GM18519 (cell line): ENCODE data around the gene TPM1.
A peak's percentile ranks its signal among the peaks of the same experiment; 100 is the strongest.

Experiments used
- ATAC-seq: cut with Tn5 transposase; IDR thresholded peaks from one replicate; pipeline ENCODE4 v1.9.1; 2021; ENCODE audit warnings: mild to moderate bottlenecking, moderate library complexity; ENCODE audit not compliant: unreplicated experiment, low FRiP score

TPM1 gene

DNA sequence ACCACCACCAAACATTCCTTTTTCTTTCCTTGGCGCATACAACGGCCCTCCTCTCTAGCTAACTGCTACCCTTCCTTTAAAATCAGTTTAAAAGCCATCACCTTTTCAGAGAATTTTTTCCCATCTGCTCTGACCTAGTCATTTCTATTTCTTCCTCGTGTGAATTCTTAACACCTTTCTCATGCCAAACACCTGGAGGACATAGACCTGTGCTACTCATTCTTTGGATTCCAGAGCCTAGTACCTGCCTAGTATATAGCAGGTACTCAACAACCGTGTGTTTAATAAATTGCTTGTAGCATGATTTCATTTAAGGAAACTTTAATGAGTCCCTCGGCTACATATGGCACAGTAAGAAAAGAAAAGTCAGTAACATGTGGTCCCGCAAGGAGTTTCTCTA lies 2.0 kb upstream of the TPM1 start:
- no peak for ATAC-seq

DNA sequence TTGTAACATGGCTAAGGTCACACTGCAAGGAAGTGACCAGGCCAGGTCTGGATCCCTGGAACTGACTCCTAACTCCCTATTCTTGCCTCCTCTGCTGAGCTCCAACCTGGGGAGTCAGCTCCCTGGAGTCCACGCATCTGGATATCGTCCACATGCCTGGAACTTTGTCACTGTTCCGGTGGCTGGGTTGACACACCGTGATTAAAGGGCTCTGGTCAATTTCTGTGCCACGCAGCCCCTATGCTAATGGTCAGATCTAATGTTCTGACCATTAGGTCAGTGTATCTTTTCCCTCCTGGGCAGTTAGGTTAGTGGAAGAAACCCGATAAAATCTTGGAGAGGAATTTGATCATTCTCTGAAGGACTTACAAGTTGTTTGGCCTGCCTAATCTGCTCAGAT lies 1.6 kb upstream of the TPM1 start:
- ATAC-seq, result no peak

GRCh38 chr15:63041402-63041973 lies 1.1 kb upstream of the TPM1 start:
- ATAC-seq, result no peak

DNA sequence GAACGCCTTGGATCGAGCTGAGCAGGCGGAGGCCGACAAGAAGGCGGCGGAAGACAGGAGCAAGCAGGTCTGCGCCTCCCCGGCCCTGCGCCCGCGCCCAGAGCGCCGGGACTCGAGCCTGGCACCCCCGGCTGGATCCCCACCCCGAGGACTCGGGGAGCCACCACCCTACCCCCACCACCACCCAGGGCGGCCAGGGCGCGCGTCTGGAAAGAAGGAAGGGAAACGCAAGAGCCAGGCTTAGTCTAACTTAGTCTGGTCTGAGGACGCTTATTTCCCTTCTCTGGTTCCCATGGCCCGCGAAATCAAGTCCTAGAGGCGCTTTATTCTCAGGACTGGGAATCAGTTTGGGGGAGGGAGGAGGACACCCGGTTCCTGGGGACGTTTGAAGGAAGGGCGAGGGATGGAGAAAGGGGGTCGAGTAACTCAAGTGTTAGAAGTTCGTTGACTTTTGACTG lies 359 bp downstream of the TPM1 start:
- no peak for ATAC-seq

DNA sequence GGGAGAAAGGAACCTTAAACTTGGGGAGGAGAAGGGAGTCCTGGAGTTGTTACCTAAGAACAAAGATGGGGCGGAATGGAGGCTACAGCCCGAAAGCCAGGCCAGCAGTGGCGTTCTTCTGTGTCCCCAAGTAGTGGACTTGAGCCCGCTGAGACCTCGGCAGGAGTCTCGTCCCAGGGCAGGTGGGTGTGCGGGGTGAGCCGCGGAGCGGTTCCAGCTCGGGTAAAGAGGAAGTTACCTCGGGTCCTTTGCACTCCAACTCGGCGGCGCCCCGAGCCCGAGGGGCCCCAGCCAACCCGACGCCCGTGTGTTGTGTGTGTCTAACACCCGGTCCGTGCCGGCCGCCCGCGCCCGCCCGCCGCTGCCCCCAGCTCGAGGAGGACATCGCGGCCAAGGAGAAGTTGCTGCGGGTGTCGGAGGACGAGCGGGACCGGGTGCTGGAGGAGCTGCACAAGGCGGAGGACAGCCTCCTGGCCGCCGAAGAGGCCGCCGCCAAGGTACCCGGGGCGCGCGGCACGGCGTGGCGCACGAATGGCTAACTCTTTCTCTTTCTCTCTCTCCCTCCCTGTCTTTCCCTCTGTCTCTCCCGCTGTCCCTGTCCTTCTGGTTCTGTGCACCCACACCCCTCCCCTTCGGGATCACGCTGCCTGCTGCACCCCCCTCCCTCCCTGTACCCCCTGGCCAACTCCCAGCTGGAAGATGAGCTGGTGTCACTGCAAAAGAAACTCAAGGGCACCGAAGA lies 959 bp downstream of the TPM1 start:
- no peak for ATAC-seq

DNA sequence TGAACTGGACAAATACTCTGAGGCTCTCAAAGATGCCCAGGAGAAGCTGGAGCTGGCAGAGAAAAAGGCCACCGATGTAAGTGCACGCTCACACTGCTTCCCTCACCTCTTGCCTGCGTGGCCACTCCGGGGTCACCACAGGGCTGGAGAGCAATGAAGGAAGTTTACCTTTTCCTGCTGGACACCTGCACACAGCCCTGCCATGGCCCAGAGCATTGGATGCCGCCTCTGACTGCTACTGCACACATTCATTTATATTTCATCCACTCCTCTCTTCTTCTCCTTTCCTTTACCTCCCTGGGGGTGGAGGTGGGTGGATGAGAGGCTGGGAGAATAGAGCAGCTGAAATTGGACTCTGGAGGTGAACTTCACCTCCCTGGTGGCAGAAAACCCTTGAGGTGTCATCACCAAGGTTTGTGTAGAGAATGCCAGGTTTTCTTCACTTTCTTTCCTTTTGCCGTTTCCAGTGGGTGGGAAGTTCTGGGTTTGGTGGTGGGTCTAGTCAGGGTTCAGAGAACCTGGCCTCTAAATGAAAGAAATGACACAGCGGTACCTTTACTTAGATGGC lies 1.6 kb downstream of the TPM1 start:
- ATAC-seq, result no peak

- ATAC-seq, result no peak
These were observed 2.3 kb downstream of the TPM1 start for GRCh38 chr15:63044645-63045464.

GRCh38 chr15:63045465-63045840 lies 2.9 kb downstream of the TPM1 start:
- no peak for ATAC-seq

DNA sequence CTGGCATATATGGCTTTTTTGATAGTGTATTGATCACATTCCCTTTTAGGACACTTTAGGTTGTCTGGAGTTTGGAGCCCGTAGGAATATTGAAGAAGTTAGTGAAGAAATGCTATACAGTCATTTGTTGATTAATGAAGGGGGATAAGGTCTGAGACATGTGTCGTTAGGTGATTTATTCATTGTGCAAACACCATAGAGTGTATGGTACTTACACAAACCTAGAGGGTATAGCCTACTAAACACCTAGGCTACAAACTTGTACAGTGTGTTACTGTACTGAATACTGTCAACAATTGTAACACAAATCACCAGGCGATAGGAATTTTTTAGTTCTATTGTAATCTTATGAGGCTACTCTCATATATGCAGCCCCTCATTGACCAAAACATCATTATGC lies 3.3 kb downstream of the TPM1 start:
- no peak for ATAC-seq

GRCh38 chr15:63046917-63047760 lies 4.6 kb downstream of the TPM1 start:
- no peak for ATAC-seq

DNA sequence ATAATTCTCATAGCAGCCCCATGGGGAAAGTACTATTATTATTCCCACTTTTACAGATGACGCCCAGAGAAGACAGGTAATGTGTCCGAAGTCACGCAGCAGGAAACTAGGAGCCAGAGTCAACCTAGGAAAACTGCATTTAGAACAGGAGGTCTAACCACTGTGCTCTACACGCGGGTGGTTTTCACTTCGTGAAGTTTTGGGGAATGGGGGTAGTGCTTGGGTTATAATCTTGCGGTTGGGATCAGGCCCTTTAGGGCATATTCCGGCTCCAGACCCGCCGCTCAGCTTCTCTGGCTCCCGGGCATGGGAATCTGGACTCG lies 5.2 kb downstream of the TPM1 start:
- no peak for ATAC-seq

DNA sequence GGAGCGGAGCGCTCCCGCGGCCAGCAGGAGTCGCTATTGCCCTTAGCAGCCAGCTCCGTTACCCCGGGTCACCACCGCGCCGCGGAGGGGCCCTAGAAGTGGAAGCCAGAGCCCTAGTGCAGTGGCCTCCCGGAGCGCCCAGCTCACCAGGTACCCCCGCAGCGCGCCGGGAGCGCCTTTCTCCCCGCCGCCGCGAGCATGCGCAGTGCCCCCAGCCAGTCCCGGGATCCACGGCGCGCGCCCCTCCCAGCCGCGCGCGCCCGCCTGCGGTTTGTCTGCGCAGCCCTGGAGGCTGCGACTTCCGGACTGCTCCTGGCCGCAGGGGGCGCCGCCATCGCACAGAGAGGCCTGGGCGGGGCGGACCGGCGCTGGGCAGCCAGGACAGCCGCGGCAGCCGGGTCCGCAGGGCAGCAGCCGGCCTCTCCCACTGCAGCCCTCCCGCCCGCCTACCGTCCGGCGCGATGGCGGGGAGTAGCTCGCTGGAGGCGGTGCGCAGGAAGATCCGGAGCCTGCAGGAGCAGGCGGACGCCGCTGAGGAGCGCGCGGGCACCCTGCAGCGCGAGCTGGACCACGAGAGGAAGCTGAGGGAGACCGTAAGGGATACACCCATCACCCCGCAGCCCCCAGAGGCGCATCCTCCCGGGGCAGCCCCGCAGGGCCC lies 5.7 kb downstream of the TPM1 start:
- peak; percentile 56 for ATAC-seq

DNA sequence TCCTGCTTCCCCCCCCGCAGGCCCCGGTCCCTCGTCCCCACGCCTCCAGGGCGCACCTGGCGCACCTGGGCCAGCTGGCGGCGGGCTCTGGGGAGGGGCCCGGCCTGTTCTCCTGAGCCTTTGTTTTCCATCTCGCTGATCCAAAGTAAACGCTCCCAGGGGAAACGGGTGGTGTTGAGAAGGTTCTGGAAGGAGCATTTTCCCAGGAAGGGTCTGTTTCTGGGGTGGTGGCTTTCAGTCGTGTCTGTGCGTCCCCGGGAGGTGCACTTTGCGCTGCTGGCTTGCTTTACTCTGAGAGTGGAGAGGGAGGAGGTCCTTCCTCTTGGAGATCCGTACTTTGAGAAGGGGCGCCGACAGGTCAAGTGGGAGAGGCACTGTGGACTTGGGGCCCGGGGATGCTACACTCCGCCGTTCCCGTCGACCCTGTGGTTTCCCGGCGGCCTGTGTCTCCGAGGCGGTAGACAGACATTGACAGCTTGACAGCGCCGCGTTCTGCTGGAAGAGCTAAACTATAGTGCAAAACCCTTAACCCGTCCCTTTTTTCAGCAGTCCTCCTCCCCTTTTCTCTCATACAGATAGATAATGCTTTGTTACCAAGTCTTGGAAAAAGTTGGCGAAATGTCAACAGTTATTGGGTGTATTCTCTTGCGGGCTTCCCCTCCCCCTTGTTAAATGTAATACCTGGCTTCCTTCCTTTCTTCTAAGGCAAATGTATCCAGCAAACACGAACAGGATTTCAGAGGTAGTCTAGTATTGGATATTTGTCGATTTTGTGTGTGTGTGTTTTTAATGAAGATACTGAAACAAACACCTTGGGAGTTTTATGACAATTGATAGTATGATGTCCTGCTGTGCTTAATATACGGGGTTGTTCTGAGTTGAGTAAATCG lies 6.5 kb downstream of the TPM1 start:
- ATAC-seq, result no peak

GRCh38 chr15:63049783-63050371 lies 7.3 kb downstream of the TPM1 start:
- no peak for ATAC-seq

DNA sequence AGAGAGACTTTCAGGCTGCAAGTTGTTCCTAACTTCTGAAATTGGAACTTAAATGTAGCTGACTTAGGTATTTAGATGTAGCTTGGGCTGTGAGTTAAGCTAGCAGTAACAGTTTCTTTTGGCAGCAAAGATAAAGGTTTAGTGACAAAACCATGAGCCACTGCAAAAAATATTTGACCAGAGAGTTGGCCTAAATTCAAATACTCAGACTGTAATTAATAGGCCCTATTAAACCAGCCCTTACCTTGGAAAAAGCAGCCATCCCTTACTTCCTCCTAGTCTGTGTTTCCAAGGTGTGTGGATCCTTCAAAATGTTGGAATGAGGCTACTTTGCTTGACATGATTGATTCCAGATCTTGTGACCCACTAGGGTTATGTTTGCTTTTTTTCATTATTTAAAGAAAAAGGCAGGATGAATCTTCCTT lies 8.2 kb downstream of the TPM1 start:
- no peak for ATAC-seq

DNA sequence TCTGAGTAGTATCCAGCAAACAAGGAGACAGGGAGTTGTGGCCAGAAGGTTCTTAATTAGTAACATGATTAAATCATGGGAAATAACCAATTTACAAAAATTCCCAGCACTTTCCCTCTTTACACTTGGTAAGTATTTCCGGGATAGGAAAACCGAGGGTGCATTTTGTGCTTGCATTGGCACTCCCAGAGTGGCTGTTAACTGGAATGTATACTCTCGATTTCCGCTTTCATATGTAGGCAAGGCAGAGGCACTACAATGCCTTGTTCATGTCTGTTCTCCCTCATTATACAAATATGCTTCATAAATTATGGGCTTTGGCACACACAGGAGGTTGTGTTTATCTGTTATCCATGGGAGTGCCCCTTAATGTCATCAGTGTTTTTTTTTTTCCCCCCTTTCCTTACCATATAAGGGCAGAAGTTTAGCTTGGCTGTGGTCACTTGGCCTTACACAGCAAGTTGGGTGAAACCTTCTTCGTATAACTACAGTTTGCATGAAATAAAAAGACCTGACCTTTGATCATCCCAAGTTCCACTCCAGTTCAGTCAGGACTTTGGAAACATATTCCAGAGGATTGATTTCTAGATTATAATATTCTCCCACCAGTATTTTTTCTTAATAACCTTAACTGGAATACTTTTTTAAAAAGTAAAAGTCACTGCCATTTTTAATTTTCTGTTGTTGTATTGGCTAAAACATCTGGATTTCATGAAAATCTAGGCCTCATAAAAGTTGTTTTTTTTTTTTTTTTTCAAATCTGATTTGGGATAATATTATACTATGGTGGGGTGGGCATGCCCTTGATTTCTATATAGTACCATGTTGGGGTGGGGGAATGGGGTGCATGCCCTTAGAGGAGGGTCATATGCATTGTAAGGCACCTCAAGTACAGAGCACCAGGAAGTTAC lies 8.9 kb downstream of the TPM1 start:
- ATAC-seq, result no peak

DNA sequence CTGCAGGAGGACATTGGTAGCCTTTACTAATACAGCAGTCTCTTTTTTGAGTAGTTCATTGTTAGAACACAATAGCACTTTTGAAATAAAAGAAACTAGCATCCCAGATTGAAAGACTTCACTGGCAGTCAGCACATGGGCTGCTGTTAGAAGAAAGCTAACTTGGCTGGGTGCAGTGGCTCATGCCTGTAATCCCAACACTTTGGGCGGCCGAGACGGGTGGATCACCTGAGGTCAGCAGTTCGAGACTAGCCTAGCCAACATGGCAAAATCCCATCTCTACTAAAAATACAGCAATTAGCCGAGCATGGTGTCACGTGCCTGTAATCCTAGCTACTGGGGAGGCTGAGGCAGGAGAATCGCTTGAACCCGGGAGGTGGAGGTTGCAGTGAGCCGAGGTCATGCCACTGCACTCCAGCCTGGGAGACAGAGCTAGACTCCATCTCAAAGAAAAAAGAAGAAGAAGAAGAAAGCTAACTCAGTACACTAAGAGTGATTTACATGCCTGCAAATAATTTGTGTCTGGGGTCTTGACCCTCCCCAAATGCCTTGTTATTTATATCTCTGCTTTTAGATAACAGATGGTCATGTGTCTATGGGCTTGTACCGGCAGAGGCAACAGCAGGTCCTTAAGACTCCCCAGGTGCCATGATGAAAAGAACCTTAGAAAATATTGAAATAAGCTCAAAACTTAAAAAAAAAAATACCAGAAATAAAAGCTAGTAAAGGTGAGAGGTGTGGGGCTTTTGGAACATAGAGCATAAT lies 9.7 kb downstream of the TPM1 start:
- no peak for ATAC-seq
